GM23248 (cell line): Measurements from ENCODE around the gene CSMD2. TPM values are rescaled to one million over a fixed set of nuclear protein-coding genes. Genes with fewer than 3 reads are reported as not detected.
"Not testable (repeated sequence)": the region's sequence is repeated elsewhere in the genome, so short reads cannot be mapped to it uniquely, and the experiment has no call there.

Experiments used
- DNase-seq: peaks from one replicate; pipeline ENCODE4 v3.0.0-alpha.2; 2015
- H2AFZ ChIP-seq: fragments of 200-600 bp; sonication (generic); 2 replicates; pipeline ENCODE4 v1.6.1; 2016; ENCODE audit warnings: antibody characterized with exemption
- H3F3A ChIP-seq: fragments of 200-600 bp; sonication (generic); 2 replicates; pipeline ENCODE4 v1.6.1; 2016; ENCODE audit warnings: mild to moderate bottlenecking, antibody characterized with exemption, mixed run types; ENCODE audit not compliant: insufficient read depth
- H3K27ac ChIP-seq: fragments of 200-600 bp; sonication (generic); 2 replicates; pipeline ENCODE4 v1.5.1; 2016; ENCODE audit warnings: mild to moderate bottlenecking
- H3K27me3 ChIP-seq: fragments of 200-600 bp; sonication (generic); replicated peaks from 2 replicates; pipeline ENCODE4 v1.6.1; 2016; ENCODE audit warnings: mild to moderate bottlenecking; ENCODE audit not compliant: insufficient read depth
- H3K36me3 ChIP-seq: fragments of 200-600 bp; sonication (generic); 2 replicates; pipeline ENCODE4 v1.6.1; 2016; ENCODE audit warnings: low read depth, mild to moderate bottlenecking
- H3K4me1 ChIP-seq: fragments of 200-600 bp; sonication (generic); 2 replicates; pipeline ENCODE4 v1.6.1; 2016; ENCODE audit warnings: mild to moderate bottlenecking; ENCODE audit not compliant: insufficient read depth
- H3K4me2 ChIP-seq: fragments of 200-600 bp; sonication (generic); one replicate; pipeline ENCODE4 v1.6.1; 2016; ENCODE audit warnings: mild to moderate bottlenecking; ENCODE audit not compliant: unreplicated experiment
- H3K4me3 ChIP-seq: fragments of 200-600 bp; sonication (generic); 2 replicates; pipeline ENCODE4 v1.5.1; 2016; ENCODE audit warnings: mild to moderate bottlenecking
- H3K79me2 ChIP-seq: fragments of 200-600 bp; sonication (generic); 2 replicates; pipeline ENCODE4 v1.6.1; 2016; ENCODE audit warnings: mild to moderate bottlenecking; ENCODE audit not compliant: insufficient read depth
- H3K9ac ChIP-seq: fragments of 200-600 bp; sonication (generic); 2 replicates; pipeline ENCODE4 v1.6.1; 2016; ENCODE audit warnings: mild to moderate bottlenecking
- H3K9me2 ChIP-seq: fragments of 200-600 bp; sonication (generic); 2 replicates; pipeline ENCODE4 v1.6.1; 2016; ENCODE audit warnings: mixed run types, mild to moderate bottlenecking, moderate library complexity; ENCODE audit not compliant: insufficient read depth
- H3K9me3 ChIP-seq: fragments of 200-600 bp; sonication (generic); one replicate; pipeline ENCODE4 v1.6.1; 2017; ENCODE audit warnings: low read depth
- H4K20me1 ChIP-seq: fragments of 200-600 bp; sonication (generic); 2 replicates; pipeline ENCODE4 v1.6.0; 2016; ENCODE audit not compliant: insufficient read depth
- EZH2 ChIP-seq: fragments of 200-600 bp; sonication (generic); IDR thresholded peaks from 2 replicates; pipeline ENCODE4 v1.6.1; 2018; ENCODE audit warnings: antibody characterized with exemption, mild to moderate bottlenecking; ENCODE audit not compliant: insufficient read depth, poor library complexity, severe bottlenecking
- EZH2phosphoT487 ChIP-seq: fragments of 200-600 bp; sonication (generic); IDR thresholded peaks from 2 replicates; pipeline ENCODE4 v1.6.1; 2018; ENCODE audit warnings: antibody characterized with exemption, moderate library complexity, mild to moderate bottlenecking, low read depth; ENCODE audit not compliant: insufficient read depth
- WGBS, 2 experiments: methylation state at CpG; one replicate each; pipeline ENCODE4 v1.1.6; 2015 to 2017; ENCODE audit warnings: low lambda C conversion rate in 2 of 2, low coverage in 1 of 2; ENCODE audit errors: missing lambda C conversion rate in 2 of 2; 5-methylcytosine and 5-hydroxymethylcytosine counted together
- in situ Hi-C: fragments of 300-500 bp; cut with MboI; formaldehyde crosslinking; loops from 2 replicates; pipeline ENCODE4 v1.15.0; 2020
- polyA plus RNA-seq: library from polyadenylated mRNA; unstranded; fragments of >200 nt; fragmentation: Nextera tagmentation; extraction: Ambion mirVana; gene quantifications from 2 replicates; pipeline ENCODE4 v1.2.1, GENCODE V29; 2016
- total RNA-seq: library from RNA; depleted of rRNA; stranded (reverse); fragments of >200 nt; shearing (Covaris generic); gene quantifications from 2 replicates; pipeline ENCODE4 v1.2.3, GENCODE V29; 2014

CSMD2 gene
- total and polyA plus RNA-seq, 2 experiments from 2014 or later: 4.5 to 7.1 TPM

DNA sequence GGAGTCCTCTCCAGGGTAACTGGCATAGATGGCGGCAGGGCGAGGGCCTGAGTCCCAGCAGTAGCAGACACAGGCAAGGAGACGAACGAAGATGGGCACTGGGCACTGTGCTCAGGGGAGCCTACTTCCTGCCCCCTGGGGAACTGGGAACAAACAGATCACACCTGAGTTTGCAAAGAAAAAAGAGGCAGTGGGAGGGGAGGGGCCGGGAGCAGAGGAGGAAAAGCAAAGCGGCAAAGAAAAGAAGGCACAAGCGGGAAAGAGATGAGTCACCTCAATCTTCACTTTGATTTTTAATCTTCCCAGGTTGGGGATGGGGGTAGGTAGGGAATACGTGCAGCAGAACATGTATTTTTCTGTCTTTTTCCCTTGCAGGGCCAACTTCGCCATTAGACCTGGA is 648.6 kb downstream of the CSMD2 start:
- Histone ChIP-seq H2AFZ (no peak overlapping the region), H3K9me2 (no peaks in the 10 kb centered on the region), H3K79me2 (no peaks in the 10 kb centered on the region), H3F3A (peaks cover 15% of the 10 kb centered on the region; the same call in 1 of the 2 replicates), H3K27me3 (no peaks in the 10 kb centered on the region), H3K9me3 (no peaks in the 10 kb centered on the region), H4K20me1 (no peaks in the 10 kb centered on the region), H3K36me3 (no peaks in the 10 kb centered on the region), H3K4me1 (no peaks in the 10 kb centered on the region), H3K4me3 (no peak overlapping the region), H3K9ac (no peak overlapping the region), H3K27ac (no peak overlapping the region), H3K4me2 (no peak overlapping the region)
- 83 to 90% methylated on average over 9 of the region's 9 CpGs for WGBS, 2 experiments
- no peak for TF ChIP-seq EZH2phosphoT487
- no peak for TF ChIP-seq EZH2
- no peak for DNase-seq
- in situ Hi-C loops: no loop called here

DNA sequence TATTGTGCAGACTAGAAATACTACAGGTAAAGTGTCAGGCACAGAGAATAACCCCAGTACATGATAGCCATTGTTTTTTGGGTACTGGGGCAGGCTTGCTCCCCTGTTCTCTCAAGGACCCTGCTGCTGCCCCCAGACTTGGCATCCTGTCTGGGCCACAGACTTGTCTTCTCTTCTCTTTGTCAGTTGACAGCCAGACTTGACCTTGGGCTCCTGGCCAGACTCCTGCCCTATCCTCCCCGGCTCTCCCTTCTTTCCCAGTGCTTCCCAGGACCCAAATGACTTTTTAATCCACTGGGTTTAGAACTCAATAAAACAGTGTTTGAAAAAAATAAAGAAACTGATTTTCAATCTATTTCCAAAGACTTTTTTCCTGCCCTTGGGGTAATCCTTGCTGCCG is 649.4 kb downstream of the CSMD2 start:
- 95 to 98% methylated on average over 2 of the region's 2 CpGs for WGBS, 2 experiments
- no peaks in the 10 kb centered on the region for H3K9me2 ChIP-seq
- H3K79me2 ChIP-seq: no peaks in the 10 kb centered on the region
- H4K20me1 ChIP-seq: no peaks in the 10 kb centered on the region
- no peak overlapping the region for H2AFZ ChIP-seq
- no peak for DNase-seq
- H3K4me2 ChIP-seq: no peak overlapping the region
- H3F3A ChIP-seq: peaks cover 15% of the 10 kb centered on the region; the same call in 1 of the 2 replicates
- H3K36me3 ChIP-seq: no peaks in the 10 kb centered on the region
- H3K4me3 ChIP-seq: no peak overlapping the region
- no peaks in the 10 kb centered on the region for H3K27me3 ChIP-seq
- H3K9ac ChIP-seq: no peak overlapping the region
- H3K27ac ChIP-seq: no peak overlapping the region
- no peaks in the 10 kb centered on the region for H3K4me1 ChIP-seq
- in situ Hi-C loops: no loop called here
- H3K9me3 ChIP-seq: no peaks in the 10 kb centered on the region
- TF ChIP-seq EZH2phosphoT487 (no peak), EZH2 (no peak)

DNA sequence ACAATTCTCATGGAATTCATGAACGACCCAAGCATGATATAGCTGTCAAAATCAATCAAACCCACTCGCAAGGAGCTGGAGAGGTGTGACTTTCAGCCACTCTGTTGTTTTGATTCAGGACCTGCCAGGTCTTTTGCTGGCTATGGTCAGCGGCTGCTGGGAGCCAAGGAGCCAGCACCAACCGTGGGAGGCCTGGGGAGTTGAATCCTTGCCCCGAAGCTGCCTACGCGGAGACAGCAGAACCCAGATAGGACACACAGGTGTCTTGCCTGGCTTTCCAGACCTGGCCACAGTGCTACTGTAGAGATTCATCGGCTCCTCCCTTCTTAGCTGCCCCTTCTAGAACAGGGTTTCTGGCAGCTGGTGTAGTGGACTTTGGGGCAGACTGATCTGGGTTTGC is 649.9 kb downstream of the CSMD2 start:
- Histone ChIP-seq H3K27ac (no peak overlapping the region), H3K79me2 (no peaks in the 10 kb centered on the region), H3K9ac (no peak overlapping the region), H3F3A (peaks cover 15% of the 10 kb centered on the region; the same call in 1 of the 2 replicates), H3K9me2 (no peaks in the 10 kb centered on the region), H3K36me3 (no peaks in the 10 kb centered on the region), H3K27me3 (no peaks in the 10 kb centered on the region), H3K9me3 (no peaks in the 10 kb centered on the region), H3K4me1 (no peaks in the 10 kb centered on the region), H3K4me2 (no peak overlapping the region), H4K20me1 (no peaks in the 10 kb centered on the region), H2AFZ (no peak overlapping the region), H3K4me3 (no peak overlapping the region)
- WGBS, 2 experiments: 89% methylated on average over 8 of the region's 8 CpGs
- TF ChIP-seq EZH2: no peak
- no peak for TF ChIP-seq EZH2phosphoT487
- in situ Hi-C loops: no loop called here
- no peak for DNase-seq

DNA sequence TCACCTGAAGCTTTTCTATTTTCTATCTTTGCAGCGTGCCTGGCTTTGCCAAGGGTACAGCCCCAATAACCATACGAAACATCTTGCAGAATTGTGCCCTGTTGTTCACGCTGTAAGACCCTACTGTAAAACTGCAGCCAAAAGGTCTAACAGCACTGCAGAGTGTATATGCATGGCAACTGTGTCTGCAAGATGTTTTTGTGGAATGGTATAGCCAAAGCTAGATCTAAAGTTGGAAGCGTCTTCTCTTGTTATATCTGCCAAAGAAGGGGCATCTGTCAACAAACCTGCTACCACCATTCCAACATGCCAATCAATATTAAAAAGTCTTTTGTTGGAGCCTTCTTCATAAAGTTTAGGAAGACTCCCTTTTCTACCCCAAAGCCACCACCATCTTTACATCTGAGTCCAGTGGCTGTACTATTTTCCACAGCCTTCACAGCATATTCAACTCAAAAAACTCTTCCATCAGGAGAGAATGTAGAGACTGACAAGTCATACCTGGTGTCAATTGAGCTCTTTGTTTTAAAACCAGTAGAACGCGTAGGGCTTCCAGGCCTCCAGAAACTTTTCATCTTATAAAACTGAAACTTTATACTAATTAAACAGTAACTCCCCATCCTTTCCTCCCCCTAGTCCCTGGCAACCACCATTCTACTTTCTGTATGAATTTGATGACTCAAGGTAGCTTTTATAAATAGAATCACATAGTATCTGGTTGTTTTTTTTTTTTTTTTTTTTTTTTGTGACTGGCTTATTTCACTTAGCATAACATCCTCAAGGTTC is 652.6 kb downstream of the CSMD2 start:
- H3K79me2 ChIP-seq: no peaks in the 10 kb centered on the region
- no peak overlapping the region for H3K4me3 ChIP-seq
- H3K4me2 ChIP-seq: no peak overlapping the region
- no peaks in the 10 kb centered on the region for H3K4me1 ChIP-seq
- H3K9me3 ChIP-seq: no peaks in the 10 kb centered on the region
- in situ Hi-C loops: no loop called here
- TF ChIP-seq EZH2: no peak
- no peak for TF ChIP-seq EZH2phosphoT487
- no peak for DNase-seq
- no peaks in the 10 kb centered on the region for H3K36me3 ChIP-seq
- no peak overlapping the region for H3K9ac ChIP-seq
- no peaks in the 10 kb centered on the region for H3K27me3 ChIP-seq
- WGBS, 2 experiments: 84 to 86% methylated on average over 6 of the region's 6 CpGs
- no peak overlapping the region for H2AFZ ChIP-seq
- no peaks in the 10 kb centered on the region for H3K9me2 ChIP-seq
- H3F3A ChIP-seq: peaks cover 15% of the 10 kb centered on the region; the same call in 1 of the 2 replicates
- no peaks in the 10 kb centered on the region for H4K20me1 ChIP-seq
- no peak overlapping the region for H3K27ac ChIP-seq

DNA sequence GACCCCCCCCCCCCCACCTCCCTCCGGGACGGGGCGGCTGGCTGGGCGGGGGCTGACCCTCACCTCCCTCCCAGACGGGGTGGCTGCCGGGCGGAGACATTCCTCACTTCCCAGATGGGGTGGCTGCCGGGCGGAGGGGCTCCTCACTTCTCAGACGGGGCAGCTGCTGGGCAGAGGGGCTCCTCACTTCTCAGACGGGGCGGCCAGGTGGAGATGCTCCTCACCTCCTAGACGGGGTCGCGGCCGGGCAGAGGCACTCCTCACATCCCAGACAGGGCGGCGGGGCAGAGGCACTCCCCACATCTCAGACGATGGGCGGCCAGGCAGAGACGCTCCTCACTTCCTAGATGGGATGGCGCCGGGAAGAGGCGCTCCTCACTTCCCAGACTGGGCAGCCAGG is 655.8 kb downstream of the CSMD2 start:
- H2AFZ ChIP-seq, H3K27ac ChIP-seq, H3K9me3 ChIP-seq, H3K79me2 ChIP-seq, DNase-seq, H3K27me3 ChIP-seq, H3K4me2 ChIP-seq, in situ Hi-C loops, H3K36me3 ChIP-seq, H4K20me1 ChIP-seq, H3K4me3 ChIP-seq, H3K9ac ChIP-seq, H3K9me2 ChIP-seq, H3K4me1 ChIP-seq: not testable (repeated sequence)
- WGBS, 2 experiments: 92 to 100% methylated on average over 1 to 21 of the region's 24 CpGs
- peaks cover 15% of the 10 kb centered on the region; the same call in 1 of the 2 replicates for H3F3A ChIP-seq
